A172 (cell line): Measurements from ENCODE around the gene TBC1D14. TPM values are rescaled to one million over a fixed set of nuclear protein-coding genes. Genes with fewer than 3 reads are reported as not detected.
"Not testable (repeated sequence)": the region's sequence is repeated elsewhere in the genome, so short reads cannot be mapped to it uniquely, and the experiment has no call there.

Source experiments
- DNase-seq: peaks from one replicate; pipeline ENCODE4 v3.0.0-alpha.2; 2015; ENCODE audit warnings: low spot score
- total RNA-seq: library from RNA; depleted of rRNA; stranded (reverse); fragments of >200 nt; shearing (Covaris generic); gene quantifications from 2 replicates; pipeline ENCODE4 v1.2.3, GENCODE V29; 2014; rRNA removed

Gene TBC1D14
- total RNA-seq, 1 experiment from 2014 or later, result 59.1 TPM

- not testable (repeated sequence) for DNase-seq
Observed at GRCh38 chr4:7079909-7080308, 170.3 kb downstream of the TBC1D14 start.

Other genes starting within 250 kb of the TBC1D14 start
- not detected in 2 replicates for gene S100P, start 215.9 kb upstream of the TBC1D14 start, total RNA-seq
- gene MRFAP1L1, start 200.0 kb upstream of the TBC1D14 start, total RNA-seq, result 71.6 and 90.6 TPM in 2 replicates
- gene BLOC1S4, start 193.7 kb upstream of the TBC1D14 start, total RNA-seq, result 16.8 and 23.2 TPM in 2 replicates
- gene KIAA0232, start 127.1 kb upstream of the TBC1D14 start, total RNA-seq, result 21.6 and 22.6 TPM in 2 replicates
- gene TADA2B, start 133.5 kb downstream of the TBC1D14 start, total RNA-seq, result 12.6 and 15.3 TPM in 2 replicates
- 57.9 and 76.0 TPM in 2 replicates for gene GRPEL1, start 158.2 kb downstream of the TBC1D14 start, total RNA-seq